Measurements from ENCODE around the gene SEMA6A.

The SEMA6A gene

DNA sequence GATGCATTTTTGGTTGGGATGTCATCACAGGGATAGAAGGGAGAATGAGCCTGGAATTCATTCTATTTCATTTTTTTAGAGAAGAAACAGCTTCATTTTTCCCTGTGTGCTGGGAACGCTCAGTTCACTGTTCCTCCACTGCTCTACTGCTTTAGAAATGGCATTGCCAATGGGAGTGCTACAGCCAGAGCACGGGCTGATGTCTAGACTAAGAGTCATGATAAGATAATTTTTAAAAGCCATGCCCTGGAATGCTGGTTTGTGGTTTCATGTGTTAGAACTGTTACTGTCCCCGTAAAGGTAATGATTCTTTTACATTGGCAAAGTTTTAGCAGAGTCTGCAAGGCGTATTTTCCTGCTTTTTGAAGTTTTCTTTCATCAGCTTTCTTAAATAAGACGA is 119.6 kb downstream of the SEMA6A start:
- DNase-seq = no peak

- no peak for DNase-seq
These were observed 120.2 kb downstream of the SEMA6A start for GRCh38 chr5:116454417-116454927.

DNA sequence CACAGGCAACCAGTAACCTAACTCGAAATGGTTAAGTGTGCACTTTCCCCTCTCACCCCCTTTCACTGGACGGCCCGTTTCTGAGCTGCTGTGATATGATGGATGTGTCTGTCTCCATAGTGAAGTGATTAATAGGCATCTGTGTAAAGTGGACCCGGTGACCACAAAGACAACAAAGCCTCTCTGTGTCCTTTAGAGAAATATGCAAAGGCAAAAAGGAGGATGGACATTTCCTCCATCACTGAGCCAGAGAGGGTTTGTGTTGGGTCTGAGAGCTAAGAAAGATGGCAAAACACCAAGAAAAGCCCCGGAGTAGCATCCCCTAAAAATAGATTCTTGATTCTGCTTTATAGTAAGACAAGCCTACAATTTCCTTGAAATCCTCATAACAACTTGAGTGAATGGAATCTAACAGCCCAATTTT is 120.6 kb downstream of the SEMA6A start:
- no peak for DNase-seq

DNA sequence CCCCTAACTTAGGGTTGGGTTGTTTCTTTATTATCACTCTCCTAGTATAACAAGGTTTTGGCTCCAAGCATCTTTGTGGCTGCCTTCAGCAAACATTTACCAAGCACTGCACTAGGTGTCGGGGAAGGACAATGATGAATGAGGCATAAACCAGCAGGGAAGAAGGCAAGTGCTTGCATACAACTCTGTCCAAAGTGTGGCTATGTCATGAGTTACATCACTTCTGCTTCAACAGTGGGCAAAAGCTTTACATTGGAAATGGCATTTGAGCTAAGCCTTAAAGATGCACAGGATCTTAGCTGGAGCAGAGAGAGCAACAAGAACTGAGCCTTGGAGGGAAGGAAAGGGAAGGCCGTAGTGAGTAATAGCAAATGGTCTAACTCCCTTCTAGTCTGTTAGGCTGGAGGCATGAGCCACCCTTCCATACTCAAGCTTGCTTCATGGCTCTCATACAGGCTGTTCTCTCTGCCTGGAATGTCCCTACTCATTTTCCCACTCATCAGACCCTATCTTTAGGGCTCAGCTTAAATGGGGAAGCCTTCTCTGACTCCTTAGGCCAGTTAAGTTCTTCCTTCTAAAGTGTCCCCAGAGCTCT is 121.8 kb downstream of the SEMA6A start:
- DNase-seq = no peak

GRCh38 chr5:116451905-116452450 is 122.6 kb downstream of the SEMA6A start:
- DNase-seq = no peak

DNA sequence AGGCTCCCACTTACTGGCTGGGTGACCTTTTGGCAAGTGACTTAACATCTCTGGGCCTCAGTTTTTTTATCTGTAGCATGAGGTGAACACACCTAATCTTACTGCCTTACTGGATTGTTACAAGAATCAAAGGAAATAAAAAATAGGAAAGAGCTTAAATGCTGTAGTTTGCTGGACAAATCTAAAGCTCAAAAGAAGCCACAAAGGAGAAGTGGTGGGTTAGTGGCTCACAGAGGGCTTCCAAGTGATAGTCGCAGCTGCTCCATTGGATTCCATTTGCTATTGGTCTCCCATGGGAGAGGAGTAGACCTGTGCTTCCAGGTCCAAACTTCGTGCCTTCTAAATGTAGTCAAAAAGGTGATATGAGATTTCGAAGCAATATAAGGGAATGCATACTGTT is 123.6 kb downstream of the SEMA6A start:
- DNase-seq = no peak

DNA sequence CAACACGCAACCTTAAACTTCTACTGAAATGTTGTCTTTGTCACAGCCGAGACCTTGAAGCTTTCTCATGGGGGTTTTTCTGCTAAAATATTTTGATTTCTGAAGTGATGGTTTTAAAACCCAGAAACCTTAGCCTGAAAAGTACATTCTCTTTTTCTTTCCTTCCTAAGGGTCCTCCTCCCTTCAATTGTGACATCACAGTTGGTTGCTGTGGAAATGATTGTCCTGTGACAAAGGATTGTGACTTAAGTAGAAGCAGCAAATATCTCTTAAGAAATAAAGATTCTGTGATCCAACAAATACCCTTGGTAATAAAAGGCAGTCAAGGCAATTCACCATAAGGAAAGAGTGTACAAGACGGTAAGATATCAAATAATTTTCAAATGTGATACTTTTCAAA is 125.2 kb downstream of the SEMA6A start:
- DNase-seq = no peak

DNA sequence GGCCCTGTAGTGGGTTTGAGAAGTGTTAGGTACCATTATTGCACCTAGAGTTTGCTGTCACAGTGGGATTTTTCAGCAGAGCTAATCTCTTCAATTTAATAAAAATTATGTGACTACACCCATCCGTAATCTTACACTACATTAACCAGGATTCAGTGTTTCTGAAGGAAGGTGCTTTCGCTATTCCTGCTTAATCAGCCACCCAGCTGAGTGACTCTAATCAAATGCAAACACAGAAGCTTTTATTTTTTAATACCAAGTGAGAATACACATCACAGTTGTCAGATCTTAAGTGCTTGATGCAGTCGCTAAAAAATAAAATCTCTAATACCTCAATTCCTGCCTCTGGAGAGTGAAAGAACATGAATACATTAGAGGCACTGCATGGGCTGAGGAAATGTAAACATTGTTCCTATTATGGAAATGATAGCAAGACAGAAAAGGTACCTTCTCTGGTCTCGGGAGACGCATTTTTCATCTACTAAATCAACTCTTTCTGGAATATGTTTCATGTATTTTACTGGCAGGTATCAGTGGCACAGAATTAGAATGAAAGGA is 125.7 kb downstream of the SEMA6A start:
- no peak for DNase-seq

GRCh38 chr5:116448450-116448849 is 126.2 kb downstream of the SEMA6A start:
- DNase-seq = no peak

DNA sequence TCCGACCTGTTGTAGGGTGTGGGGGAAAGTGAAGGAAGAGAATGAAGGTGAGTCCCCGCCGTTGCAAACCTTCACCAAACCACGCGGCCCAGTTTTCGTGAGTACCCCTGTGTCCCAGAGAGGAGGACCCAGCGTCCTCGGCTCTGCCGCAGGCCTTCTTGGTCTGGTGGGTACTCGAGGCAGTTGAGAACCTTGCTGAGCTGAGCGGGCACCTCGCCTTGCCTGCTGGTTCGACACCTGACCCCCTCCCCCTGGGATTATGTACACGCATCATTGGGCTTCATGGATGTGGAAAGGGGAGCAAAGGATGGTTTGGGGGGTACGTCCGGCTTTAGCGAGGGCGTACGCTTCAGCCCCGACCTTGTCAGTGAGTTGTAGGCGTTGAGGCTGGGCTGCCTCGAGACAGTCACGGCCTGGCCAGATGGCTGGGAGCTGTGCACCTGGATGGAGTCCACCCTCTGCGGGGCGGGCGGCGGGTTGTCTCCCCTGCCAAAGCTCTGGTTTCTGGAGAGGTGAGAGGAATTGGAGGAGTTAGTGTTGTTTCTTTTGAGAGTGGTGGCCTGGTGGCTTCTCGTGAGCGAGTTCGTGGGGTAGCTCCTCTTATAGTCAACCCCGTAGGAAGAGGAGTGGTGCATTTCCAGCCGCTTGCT is 128.1 kb downstream of the SEMA6A start:
- DNase-seq = no peak

GRCh38 chr5:116445311-116445710 is 129.3 kb downstream of the SEMA6A start:
- DNase-seq = no peak

DNA sequence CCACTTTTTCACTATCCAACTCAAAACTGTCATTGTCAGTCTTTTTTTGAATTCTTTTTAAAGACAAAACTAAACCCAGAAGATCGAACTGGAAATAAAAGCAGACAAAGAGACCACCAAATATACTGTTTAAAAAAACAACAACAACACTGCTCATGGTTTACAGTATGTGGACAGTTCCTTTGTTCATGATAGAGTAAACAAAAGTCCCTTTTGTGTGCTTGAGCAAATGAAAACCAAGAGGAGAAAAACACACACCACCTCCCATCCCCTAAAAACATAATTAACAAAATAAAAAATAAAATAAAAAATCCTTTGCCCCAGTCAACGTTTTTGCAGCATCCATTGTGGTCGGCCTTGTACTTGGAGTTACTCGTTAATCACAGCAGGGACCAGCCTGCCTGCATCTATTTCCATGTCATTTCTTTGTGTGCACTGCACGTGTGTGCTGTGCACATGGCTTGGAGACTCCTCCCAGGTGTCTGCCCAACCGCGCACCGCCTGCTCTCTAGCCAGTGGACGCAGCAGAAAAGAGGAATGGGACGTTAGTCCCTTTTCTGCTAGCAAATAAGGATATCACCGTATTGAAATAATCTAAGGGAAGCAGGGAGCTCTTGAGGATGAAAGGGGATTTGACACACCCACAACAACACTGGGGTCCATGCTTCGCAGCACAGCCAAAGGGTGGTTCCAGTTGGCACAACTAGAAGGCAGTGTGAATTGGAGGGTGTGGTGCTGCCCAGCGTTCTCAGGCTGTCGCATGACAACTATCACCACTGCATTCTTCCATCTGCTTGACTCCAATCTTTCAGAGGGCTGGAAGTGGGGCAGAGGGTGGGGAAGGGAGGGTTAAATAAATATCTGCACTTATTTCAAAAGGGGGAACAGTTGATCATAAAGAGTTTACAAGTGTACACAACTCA is 130.0 kb downstream of the SEMA6A start:
- no peak for DNase-seq

- no peak for DNase-seq
These were observed 131.6 kb downstream of the SEMA6A start for GRCh38 chr5:116442931-116443551.

- no peak for DNase-seq
These were observed 132.5 kb downstream of the SEMA6A start for GRCh38 chr5:116442095-116442534.

DNA sequence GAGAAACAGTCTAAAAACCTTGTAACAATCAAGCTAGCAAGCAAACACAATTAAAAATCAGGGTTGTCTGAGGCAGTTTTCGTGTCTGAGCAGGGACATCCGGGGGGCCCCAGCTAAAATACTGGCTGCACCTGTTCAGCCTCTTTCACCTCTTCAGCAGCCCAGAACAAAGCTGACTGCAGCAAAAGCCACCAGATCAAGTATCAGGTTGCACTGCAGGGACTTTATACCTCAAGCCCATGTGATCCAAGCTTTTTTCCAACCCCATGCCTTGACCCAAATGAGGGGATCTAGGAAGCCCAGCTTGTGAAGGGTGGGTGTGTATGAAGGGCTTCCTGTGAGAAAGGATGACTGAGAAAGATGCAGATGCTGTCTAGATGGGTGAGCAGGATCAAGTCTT is 133.4 kb downstream of the SEMA6A start:
- no peak for DNase-seq

- DNase-seq = no peak
These were observed 134.1 kb downstream of the SEMA6A start for GRCh38 chr5:116440457-116441001.

DNA sequence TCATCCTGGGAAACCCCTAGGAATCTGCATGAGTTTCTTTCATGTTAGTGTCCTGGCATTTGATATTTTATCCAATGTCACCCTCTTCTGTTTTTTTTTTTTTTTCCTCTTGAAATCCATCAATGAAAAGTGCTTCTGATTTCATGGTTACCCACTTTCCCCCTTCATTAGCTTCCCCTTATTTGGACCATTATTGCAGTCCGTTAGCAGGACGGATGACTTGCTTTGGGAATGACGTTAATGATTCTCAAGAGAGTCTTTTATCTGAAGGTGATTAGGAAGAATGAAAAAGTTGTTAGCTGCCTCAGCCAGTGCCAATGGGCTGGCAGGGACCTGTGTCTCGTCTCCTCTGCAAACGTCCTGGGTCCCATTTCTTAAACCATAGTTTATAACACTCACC is 134.7 kb downstream of the SEMA6A start:
- no peak for DNase-seq

GRCh38 chr5:116438979-116439554 is 135.6 kb downstream of the SEMA6A start:
- DNase-seq = no peak

DNA sequence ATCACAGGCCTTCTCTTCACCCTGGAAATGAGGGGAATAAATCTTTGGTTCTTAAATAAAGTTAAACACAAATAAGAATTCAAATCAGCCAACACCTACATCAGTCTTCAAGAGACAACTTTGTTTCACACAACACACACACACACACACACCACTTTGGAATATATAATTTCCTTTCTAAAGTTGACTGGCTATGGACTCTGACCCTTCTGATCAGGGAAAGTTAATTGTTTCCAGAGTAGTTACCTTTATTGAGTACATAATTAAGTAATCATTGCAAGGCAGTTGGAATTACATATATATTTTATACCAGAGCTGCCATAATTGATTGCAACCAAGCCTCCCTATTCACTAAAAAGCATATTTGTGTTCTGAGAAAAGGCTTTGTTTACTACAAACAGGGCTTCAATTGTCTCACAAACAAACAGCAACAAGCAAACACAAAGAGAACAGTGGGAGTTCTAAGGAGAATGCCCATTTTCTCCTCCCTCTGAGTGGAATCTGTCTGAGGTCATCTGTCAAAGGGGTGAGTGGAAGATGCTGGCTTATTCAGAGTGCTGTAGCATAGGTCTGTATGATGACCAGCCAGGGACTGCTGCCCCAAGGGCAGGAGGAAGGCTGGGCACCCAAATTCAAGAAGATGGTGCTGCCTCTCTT is 136.6 kb downstream of the SEMA6A start:
- DNase-seq = no peak

DNA sequence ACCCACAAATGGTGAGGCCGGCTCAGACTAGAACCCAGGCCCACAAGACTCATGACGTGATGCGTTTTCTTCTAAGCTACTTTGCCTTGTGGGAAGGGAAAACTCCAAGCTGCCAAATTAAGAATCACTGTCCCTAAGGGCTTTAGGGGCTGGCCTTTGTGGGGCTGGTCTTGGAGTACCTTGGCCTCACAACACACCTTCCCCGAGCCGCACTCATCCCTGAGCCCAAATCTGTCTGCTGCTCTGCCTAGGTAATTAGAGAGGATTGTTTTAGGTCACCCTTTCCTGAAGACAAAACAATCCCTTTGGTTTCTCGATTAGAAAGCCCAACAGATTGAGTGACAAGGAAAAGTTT is 137.3 kb downstream of the SEMA6A start:
- DNase-seq = no peak

GRCh38 chr5:116436674-116437350 is 137.8 kb downstream of the SEMA6A start:
- DNase-seq = no peak

All from stimulated activated CD4-positive, alpha-beta T cell treated with anti-CD3 and anti-CD28 coated beads, Interleukin-12 subunit alpha, Interleukin-12 subunit beta, amount 100 ng/mL, for 4 hours (primary cell).